HG02884 (cell line): Measurements from ENCODE around the gene PRPF40A.

ENCODE experiments used
- ATAC-seq: cut with Tn5 transposase; IDR thresholded peaks from one replicate; pipeline ENCODE4 v1.9.1; 2021; ENCODE audit warnings: mild to moderate bottlenecking, moderate library complexity; ENCODE audit not compliant: unreplicated experiment

The PRPF40A gene

GRCh38 chr2:152622219-152622618 is 95.0 kb downstream of the PRPF40A start:
- ATAC-seq: no peak

GRCh38 chr2:152620985-152621384 is 96.3 kb downstream of the PRPF40A start:
- ATAC-seq: no peak

- no peak for ATAC-seq
Measured at GRCh38 chr2:152620208-152620607, 97.1 kb downstream of the PRPF40A start.

GRCh38 chr2:152618193-152618564 is 99.1 kb downstream of the PRPF40A start:
- no peak for ATAC-seq

- no peak for ATAC-seq
Measured at GRCh38 chr2:152617456-152618192, 99.6 kb downstream of the PRPF40A start.

- no peak for ATAC-seq
Measured at GRCh38 chr2:152615177-152615576, 102.1 kb downstream of the PRPF40A start.

GRCh38 chr2:152613235-152613634 is 104.0 kb downstream of the PRPF40A start:
- ATAC-seq: peak; percentile 39

GRCh38 chr2:152611458-152612231 is 105.6 kb downstream of the PRPF40A start:
- ATAC-seq: peak; percentile 81

GRCh38 chr2:152609699-152610098 is 107.6 kb downstream of the PRPF40A start:
- no peak for ATAC-seq

- no peak for ATAC-seq
Measured at GRCh38 chr2:152609154-152609553, 108.1 kb downstream of the PRPF40A start.

- ATAC-seq: no peak
Measured at GRCh38 chr2:152607793-152608300, 109.4 kb downstream of the PRPF40A start.

- ATAC-seq: no peak
Measured at GRCh38 chr2:152606941-152607340, 110.3 kb downstream of the PRPF40A start.

- ATAC-seq: no peak
Measured at GRCh38 chr2:152606081-152606480, 111.2 kb downstream of the PRPF40A start.

GRCh38 chr2:152603166-152603565 is 114.1 kb downstream of the PRPF40A start:
- ATAC-seq: no peak

- no peak for ATAC-seq
Measured at GRCh38 chr2:152602750-152603149, 114.5 kb downstream of the PRPF40A start.
